Anterior cingulate cortex (tissue), 58 donors: ENCODE data around the gene MB21D2.

ENCODE experiments used
- DNase-seq, 58 donors: peaks; one replicate each; lab custom pipeline; 2025; lab: John Stamatoyannopoulos, UW

MB21D2 gene

DNA sequence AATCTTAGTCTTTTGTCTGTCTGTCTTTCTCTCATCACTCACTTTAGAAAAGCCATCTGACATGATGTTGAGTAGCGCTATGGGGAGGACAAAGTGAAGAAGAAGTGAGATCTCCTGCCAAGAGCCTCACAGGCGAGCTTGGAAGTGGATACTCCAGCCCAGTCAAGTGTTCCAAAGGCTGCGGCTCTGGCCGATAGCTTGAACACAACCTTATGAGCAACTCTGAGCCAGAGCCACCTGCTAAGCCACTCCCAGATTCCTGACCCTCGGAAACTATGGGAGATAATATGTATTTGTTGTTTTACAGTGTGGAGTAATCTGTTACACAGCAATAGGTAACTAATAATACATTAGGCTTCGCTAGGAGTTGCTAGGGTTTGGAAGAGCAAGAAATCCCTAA lies 76.2 kb downstream of the MB21D2 start:
- no peak for DNase-seq

DNA sequence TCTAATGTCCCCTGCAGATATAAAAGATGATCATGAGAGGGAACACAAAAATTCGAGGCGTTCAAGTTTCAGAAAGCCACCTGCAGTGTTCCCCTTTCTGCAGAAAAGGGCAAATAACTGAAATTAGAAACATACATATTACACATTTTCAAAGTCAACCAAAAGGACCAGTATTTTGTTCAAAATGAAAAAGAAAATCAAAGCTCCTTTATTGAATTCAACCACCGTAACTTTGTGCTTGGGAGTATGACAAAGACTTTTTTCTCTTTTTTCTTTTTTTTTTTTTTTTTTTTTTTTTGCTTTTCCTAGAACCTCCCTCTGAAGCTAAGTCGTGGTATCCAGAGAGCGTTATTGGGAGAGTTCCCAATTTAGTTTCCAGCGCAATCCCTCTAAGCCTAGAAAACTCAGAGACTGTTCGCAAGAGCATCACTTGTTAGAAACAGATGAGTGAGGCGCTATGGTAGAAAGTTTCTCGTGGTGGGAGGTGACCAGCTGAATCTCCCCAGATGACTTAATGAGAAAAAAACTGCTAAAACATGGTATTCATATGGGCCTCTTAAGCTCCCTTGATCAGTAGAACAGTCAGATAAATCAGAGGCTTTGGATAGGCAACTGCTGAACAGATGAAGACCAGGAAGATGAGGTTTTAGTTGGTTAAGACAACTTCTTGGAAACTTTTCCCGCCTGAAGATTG lies 77.4 kb downstream of the MB21D2 start:
- DNase-seq: no peak

DNA sequence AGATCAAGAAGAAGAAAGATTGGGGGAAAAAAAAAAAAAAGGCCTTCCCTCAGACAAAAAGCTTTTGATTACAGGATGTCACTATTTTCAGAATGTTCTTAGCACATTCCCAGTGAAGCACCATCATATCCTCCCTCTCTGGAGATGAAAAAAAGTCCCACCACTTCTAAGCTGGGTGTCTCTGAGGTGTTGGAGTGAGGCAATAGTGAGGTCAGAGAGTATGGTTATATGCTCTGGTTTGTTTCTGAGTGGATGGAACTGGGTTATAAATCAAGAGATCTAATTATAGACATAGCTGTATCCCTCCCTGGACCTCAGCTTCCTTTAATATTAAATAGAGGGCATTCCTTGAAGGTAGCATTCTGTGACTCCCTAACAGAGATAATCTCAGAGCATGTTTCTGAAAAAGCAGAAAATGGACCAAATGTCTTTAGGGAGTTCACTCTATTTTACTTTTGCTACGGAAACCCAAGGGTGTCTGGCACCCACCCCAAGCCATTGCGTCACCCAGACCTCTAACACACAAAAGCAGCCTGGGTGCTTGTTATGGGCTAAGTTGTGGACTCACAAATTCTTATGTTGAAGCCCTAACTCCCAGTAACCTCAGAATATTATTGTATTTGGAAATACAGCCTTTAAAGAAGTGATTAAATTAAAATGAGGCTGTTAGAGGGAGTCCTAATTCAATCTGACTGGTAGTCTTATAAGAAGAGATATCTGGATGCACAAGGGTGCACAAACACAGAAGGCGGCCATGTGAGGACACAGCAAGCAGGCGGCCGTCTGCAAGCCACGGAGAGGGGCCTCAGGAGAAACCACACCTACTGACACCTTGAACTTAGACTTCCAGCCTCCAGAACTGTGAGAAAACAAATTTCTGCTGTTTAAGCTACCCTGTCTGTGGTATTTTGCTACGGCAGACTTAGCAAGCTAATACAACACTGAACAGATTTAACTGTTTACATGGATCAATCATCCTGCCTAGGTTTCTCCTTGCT lies 81.5 kb downstream of the MB21D2 start:
- DNase-seq: no peak

DNA sequence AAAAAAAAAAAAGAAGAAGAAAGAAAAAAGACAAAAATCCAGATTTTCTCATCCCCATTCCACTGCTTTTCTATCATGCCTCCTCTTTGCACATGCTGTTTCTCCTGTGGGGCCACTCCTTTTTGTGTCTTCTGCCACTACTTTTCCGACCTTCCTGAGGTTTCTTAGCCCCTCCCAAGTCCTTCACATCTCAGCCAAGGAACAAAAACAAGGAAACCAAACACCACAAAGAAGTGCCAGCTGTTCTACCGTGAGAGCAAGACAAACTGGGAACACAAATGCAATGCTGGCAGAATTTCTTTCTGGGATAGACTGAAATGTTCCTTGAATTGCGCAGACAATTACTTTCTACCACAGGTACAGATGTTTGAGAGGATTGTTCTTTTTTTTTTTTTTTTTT lies 83.2 kb downstream of the MB21D2 start:
- DNase-seq: no peak

DNA sequence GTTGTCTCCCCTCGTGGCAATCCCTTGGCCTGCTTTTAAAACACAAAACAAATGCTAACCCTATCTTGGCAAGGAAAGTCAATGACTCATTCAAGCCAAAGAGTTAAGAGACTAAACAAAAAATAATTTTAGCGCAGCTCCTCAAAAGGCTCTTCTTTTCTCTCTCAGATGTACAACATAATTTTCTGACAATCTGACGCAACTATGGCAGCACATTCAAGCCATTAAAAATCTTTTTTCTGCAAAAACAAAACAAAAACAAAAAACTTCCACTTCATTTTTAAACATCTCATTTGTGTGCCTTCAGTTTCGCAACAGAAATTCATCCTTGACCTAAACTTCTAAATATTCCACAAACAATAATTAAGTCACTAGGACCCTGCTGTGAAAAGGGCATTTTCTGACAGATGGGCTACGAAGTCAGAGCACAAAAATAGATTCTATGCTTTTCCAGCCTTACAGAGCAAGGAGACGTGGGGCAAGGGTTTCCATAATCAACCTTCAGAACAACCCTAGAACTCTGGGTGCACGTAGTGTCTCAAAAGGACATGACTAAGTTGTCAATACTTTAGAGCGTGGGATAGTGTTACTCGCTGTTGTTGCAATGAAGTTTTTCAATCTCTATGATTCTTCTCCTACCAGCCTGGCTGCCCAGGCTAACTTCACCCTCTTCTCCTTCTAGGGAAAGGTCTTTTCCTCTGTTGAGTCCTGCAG lies 84.3 kb downstream of the MB21D2 start:
- DNase-seq: no peak

DNA sequence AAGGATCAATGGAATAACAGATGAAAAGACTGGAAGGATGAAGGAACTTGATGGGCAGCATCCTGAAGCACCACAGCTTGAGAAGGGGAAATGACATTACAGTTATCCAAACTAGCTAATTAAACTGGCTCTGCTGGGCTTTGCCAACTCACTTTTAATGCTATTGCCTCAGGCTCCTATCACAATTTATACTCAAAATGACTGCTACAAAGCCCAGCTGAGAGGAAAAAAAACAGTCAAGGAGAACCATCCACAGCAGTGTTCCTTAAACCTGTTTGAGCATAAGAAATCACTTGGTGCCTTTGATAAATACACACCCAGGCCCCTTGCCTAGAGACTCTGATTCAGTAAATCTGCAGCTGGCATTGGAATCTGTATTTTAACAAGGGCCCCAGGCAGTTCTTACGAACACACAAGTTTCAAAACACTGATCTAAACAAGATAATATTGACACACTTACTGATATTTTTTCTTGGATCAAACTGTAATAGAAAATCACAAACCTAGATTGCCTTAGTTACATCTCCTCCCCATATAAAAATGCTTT lies 85.8 kb downstream of the MB21D2 start:
- DNase-seq: no peak

DNA sequence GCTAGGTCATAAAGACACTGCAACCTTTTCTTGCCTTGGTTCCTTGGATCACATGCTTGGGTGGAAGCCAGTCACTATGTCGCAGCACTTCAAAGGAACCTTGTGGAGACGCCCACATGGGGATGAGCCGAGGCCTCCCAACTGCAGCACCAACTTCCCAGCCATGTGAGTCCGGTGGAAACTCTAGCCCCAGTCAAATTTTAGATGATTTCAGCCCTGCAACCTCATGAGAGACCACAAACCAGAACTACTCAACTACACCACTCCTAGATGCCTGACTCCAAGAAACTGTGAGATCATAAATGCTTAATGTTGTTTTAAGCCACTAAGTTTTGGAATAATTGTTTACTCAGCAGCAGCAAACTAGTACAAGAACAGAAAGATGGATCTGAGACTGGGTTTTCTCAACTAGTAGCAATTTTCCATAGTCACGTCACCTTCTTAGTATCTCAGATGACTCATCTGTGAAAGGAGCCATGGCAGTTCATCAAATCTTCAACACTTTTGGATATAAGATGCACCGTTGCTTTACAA lies 86.5 kb downstream of the MB21D2 start:
- DNase-seq: no peak

DNA sequence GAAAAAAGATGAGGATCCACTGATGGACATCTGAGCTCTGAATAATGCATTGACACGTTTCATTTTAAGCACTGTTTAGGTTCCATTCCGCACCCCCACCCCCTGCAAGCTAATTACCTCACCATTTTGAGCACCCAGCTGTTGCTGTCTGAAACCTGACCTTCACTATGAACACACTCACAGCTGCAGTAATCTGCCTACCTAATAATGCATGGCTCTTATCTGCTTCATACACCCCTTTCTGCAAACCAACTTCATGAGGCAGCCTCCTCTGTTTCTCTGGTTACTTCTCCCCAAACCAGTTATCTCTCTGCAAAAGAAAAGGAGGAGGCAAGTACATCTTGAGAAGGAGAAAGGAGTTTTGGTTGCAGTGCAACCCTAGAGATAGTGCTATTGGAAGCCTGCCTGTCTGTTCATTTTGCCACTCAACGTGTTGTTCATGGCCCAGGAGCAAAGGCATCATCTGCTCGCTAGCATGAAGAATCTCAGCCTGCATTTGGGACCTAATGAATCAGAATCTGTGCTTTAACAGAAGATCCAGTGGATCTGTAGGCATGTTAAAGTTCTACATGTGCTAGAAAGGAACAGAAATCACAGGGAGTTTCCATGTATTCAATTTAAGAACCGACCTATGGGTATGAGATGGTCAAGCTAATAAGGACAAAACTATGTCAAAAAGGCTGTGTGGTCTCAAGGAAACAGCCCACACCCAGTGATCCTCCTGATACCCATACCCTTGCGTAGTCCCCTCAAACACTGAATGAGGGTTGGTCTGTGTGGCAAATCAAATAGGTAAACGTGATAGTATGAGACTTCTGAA lies 87.2 kb downstream of the MB21D2 start:
- no peak for DNase-seq

DNA sequence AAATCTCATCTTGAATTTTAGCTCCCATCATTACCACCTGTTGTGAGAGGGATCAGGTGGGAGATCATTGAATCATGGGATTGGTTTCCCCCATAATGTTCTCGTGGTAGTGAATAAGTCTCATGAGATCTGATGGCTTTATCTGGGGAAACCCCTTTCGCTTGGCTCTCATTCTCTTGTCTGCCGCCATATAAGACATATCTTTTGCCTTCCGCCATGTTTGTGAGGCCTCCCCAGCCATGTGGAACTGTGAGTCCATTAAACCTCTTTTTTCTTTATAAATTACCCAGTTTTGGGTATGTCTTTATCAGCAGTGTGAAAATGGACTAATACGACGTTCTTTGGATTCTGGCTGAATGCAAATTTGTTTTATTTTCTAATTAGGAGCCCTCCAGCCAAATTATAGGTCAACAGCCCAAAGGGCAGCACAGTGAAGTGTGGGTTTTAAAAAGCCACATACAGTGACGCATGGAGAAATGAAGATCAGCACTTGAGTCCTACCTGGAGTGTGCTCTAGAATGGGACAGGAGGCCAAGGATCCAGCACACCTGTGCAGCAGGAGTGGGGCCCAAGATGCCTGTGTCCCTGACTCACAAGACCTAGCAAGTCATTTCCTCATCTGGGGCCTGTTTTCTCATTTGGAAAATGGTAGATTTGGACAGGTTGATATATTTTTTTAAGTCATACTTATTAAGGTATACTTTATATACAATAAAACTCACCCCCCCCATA lies 89.6 kb downstream of the MB21D2 start:
- no peak for DNase-seq

DNA sequence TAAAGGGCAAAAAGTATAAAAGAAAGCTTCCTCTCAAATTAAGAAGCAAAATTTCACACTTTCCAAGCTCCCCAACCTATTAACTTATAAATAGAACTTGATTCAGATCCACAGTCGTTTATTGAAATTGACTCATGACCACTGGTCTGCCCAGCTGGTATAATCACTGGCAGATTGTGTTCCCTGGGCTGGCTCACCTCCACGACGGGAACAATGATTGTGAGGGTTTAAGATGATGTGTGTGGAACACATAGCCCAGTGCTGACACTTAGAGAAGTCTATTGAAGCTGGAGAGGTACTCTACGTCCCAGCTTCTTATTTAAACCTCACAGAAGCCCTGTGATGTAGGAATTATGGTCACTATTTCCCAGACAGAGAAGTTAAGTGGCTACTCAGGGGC lies 90.4 kb downstream of the MB21D2 start:
- DNase-seq: no peak

DNA sequence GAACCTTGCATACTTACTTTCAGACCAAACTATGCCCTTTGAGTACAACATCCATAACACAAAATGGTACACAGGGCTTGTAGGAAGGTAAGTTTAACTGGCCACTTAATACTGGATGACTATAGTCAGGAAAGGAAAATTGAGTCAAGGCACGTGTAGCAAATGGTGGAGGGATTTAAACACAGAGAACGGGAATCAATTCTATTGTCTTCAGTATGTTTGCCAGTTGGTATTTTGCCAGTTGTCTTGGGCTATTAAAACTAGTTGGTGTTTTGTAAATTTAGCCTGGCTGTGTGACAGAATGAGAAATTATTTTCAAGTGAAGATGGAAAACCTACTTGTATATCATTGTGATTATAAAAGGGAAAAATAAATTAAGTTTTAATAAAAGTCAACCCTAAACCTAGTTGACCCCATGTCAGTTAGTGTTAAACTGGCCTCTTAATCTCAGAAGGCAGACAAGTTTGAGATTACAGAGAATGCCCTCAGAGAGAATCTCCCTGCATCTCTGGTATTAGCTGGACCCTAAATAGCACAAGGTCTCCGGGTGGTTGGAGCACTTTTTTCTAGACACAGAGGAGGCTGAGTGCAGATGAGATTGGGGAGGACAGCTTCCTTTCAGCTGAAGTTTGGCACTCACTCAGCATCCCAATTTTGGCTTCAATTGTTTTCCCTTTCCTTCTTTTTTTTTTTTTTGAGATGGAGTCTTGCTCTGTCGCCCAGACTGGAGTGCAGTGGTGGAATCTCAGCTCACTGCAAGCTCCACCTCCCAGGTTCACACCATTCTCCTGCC lies 91.2 kb downstream of the MB21D2 start:
- DNase-seq: no peak

DNA sequence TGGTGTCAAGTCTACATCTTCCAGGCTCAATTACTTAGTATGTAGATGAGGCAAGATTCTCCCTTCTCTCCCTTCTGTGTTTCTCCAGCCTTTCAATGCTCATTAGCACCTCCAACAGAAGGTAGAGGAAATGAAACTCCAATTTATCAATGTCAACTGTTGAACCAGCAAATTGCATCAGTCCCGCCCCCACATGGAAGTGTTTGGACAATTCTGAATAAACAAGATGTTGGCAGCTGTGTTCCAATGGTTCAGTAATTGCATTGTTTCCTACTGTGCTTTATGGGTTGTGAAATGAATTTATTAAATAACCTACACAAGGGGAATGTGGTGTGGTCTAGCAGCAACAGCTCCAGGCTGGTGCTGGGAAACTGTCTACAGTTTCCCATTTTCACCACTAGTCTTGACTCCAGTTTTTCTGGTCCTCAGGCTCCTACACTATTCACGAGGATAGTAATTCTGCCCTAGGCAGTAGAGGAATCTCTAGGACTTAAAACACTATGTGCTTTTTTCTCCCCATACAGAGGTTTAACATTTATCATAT lies 91.9 kb downstream of the MB21D2 start:
- DNase-seq: no peak

DNA sequence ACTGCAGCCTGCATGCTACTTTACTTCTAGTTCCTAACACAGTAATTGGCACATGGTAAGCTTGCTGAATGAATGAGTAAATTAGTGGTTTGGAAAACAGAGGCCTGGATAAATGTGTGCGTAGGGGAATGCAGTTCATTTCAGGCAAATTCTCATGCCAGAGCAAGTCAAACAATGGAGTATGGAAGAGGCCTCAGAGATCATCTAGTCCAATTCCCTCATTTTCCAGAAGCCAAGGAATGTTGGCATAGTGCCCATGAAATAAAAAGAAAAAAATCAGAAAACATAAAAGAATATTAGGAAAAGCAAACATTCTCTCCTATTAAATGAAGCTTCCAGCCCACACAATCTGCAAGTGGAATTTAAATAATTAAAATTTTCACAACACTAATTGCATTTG lies 92.4 kb downstream of the MB21D2 start:
- DNase-seq: no peak

DNA sequence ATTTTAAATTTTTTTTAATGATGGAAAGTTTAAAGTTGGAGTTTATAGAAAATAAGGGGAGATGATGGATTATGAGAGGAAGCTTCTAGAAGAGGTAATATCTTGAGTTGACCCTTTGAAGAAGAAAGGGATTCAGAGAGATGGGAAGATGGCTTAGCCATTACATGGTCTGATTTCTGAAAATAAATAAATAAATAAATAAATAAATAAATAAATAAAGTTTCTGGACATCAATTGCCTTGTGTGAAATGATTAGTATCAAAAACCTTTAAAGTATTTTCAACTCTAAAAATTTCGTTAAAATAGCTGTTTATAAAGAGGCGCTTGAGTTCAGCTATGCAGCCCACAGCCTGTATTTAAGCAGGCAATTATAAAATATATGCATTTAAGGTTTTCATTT lies 93.3 kb downstream of the MB21D2 start:
- DNase-seq: no peak

DNA sequence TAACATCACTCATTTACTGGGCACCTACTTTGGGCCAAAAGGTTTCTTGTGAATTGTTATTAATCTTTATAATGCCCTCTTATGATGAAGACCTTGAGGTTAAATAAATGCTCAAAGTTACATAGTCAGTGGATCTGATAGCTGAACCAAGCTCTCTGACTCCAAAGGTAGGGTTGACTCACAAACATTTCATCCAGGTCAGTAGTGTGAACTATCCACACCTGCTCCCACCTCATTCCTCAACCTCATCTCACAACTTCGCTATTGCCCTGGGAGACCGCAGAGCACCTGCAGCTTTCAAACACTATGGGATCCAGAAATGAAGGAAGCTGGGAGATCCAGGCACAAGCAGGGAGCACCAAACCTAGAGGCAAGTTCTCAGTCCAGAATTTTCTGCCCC lies 96.5 kb downstream of the MB21D2 start:
- DNase-seq: no peak

DNA sequence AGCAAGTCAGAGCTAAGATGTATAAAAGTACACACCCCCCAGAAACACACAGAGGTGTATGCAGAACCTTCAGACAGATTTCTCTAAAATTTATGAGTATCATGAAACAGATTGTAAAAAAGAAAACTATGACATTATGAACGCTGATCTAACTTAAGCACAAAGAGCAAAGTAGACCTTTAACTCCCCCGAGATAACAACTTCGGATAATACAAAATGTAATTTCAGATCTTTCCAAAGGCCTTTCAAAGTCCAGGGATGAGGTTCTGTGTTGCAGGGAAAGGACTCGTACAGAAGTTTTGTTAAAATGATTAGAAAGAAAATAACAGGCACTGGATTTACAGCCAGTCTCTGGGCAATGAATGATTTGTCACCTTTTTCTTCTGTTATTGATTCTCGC lies 97.5 kb downstream of the MB21D2 start:
- no peak for DNase-seq

DNA sequence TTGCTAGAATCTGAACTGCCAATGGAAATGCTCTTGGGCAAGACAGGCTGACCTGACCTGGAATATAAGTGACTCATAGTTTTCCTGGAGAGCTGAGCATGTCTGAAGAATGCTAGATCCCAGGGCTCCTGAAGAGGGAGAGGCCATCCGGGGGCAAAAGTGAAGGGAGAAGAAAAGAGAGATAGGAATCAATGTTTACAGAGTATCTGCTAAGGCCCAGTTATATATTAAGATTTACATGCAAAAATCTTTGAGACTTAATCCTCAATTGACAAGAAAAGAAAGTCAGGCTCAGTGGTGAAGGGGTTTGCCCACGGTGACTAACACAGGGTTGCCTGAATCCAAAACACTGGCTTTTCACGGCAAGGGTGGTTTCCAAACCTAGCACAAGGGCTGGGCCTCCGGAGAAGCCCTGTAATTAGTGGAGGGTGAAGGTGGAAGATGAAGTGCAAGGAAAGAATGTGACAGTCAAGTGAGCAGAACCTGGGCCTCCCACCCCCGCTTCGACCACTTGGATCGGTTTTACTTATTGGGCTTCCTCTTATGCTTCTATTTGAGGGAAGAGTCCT lies 98.6 kb downstream of the MB21D2 start:
- DNase-seq: no peak

DNA sequence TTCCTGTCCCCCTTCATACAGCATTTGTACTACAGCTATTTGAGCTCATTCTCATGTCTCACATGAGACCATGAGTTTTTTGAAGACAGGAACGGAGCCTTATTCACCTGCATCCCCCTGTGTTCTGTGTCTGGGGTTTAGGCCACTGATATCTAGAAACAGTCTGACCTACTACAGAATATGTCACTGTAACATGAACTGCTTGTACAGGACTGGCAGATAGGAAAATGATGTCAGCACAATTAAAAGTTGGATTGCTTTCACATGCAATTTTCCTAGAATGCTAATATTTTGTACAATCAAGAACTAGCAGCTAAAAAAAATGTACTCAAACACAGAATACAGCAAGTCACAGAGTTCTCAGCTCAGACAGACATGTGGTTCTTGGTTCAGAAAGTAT lies 99.5 kb downstream of the MB21D2 start:
- DNase-seq: no peak
